Measurements from ENCODE around the gene YOD1. TPM values are rescaled to one million over a fixed set of nuclear protein-coding genes. Genes with fewer than 3 reads are reported as not detected.
A peak's percentile ranks its signal among the peaks of the same experiment; 100 is the strongest.

YOD1 gene
- total and polyA plus RNA-seq, 2 of the 13 experiments (the other 11 are each of a cell fraction or from before 2014, with no cell fraction given): 3.4 to 9.1 TPM

GRCh38 chr1:207052911-207053769 lies 2.1 kb upstream of the YOD1 start, which contains the start of gene PFKFB2 (continued):
- no peak for TF ChIP-seq RBAK (CRISPR knock-in tag; IDR thresholded peaks at IDR 0.05)
- TF ChIP-seq MXD3 (CRISPR knock-in tag; IDR thresholded peaks at IDR 0.05): peak; percentile 79; the same call in 1 of the 2 replicates
- no peak for TF ChIP-seq ZNF879 (CRISPR knock-in tag; IDR thresholded peaks at IDR 0.05)
- TF ChIP-seq JDP2 (CRISPR knock-in tag; IDR thresholded peaks at IDR 0.05; ENCODE audit: borderline replicate concordance): no peak
- no peak for TF ChIP-seq ZNF354B (CRISPR knock-in tag; IDR thresholded peaks at IDR 0.05)
- TF ChIP-seq WIZ (CRISPR knock-in tag; IDR thresholded peaks at IDR 0.05): no peak
- no peak for TF ChIP-seq GLMP (CRISPR knock-in tag; IDR thresholded peaks at IDR 0.05; ENCODE audit: borderline replicate concordance)
- peak; percentile 9; the same call in 1 of the 2 replicates for TF ChIP-seq STAG1 (CRISPR knock-in tag; IDR thresholded peaks at IDR 0.05)
- no peak for TF ChIP-seq NR0B2 (CRISPR knock-in tag; IDR thresholded peaks at IDR 0.05)
- TF ChIP-seq GRHL1 (CRISPR knock-in tag; conservative IDR thresholded peaks at IDR 0.05): no peak
- TF ChIP-seq ZNF232 (CRISPR knock-in tag; IDR thresholded peaks at IDR 0.05; ENCODE audit: borderline replicate concordance): peak; percentile 47; the same call in 1 of the 2 replicates
- TF ChIP-seq CAMTA2 (CRISPR knock-in tag; IDR thresholded peaks at IDR 0.05; ENCODE audit: borderline replicate concordance): no peak; the same call in 1 of the 2 replicates
- peak; percentile 91; the same call in 1 of the 2 replicates for TF ChIP-seq ARID4A (CRISPR knock-in tag; IDR thresholded peaks at IDR 0.05; ENCODE audit: borderline replicate concordance)
- TF ChIP-seq BRF2 (CRISPR knock-in tag; IDR thresholded peaks at IDR 0.05): no peak
- TF ChIP-seq ZNF777 (CRISPR knock-in tag; IDR thresholded peaks at IDR 0.05): no peak
- TF ChIP-seq ZNF589 (CRISPR knock-in tag; conservative IDR thresholded peaks at IDR 0.05): no peak
